HG03280 (cell line): ENCODE data around the gene CHRNB2.
"Not testable (repeated sequence)": the region's sequence is repeated elsewhere in the genome, so short reads cannot be mapped to it uniquely, and the experiment has no call there.

Experiments
- ATAC-seq: cut with Tn5 transposase; IDR thresholded peaks from one replicate; pipeline ENCODE4 v1.9.1; 2021; ENCODE audit warnings: mild to moderate bottlenecking, moderate library complexity; ENCODE audit not compliant: unreplicated experiment

CHRNB2 gene, protein sequence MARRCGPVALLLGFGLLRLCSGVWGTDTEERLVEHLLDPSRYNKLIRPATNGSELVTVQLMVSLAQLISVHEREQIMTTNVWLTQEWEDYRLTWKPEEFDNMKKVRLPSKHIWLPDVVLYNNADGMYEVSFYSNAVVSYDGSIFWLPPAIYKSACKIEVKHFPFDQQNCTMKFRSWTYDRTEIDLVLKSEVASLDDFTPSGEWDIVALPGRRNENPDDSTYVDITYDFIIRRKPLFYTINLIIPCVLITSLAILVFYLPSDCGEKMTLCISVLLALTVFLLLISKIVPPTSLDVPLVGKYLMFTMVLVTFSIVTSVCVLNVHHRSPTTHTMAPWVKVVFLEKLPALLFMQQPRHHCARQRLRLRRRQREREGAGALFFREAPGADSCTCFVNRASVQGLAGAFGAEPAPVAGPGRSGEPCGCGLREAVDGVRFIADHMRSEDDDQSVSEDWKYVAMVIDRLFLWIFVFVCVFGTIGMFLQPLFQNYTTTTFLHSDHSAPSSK

DNA sequence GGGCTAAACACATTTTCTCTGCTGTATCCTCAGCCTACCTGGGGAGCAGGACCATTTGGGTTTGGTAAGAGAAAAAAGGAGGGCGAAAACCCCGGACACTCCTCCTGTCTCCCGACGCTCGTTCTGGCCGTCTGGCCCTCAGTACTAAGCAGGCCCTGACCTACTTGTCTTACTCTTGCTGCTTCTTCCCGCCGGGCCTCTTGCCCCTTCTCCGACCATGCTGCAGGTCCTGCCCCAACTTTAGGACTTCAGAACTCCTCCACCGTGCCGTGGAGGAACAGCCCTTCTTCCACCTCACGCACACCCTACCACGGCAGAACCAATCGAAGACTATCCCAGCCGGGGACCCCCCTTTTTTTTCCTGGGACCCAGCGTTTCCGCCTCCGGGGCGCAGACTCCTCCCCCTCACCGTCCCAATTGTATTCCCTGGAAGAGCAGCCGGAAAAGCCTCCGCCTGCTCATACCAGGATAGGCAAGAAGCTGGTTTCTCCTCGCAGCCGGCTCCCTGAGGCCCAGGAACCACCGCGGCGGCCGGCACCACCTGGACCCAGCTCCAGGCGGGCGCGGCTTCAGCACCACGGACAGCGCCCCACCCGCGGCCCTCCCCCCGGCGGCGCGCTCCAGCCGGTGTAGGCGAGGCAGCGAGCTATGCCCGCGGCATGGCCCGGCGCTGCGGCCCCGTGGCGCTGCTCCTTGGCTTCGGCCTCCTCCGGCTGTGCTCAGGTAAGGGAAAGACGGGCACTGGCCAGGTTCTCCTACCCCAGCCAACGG lies at the start of gene CHRNB2:
Gene CHRNB2, plus strand, starts transcription at position 393 of the 771 bp plus-strand sequence. Its CDS starts 267 bp downstream, at position 660.
- ATAC-seq, result peak; percentile 57

GRCh38 chr1:154519591-154519991 lies 48.0 kb upstream of the CHRNB2 start:
- no peak for ATAC-seq

- no peak for ATAC-seq
Observed at GRCh38 chr1:154520333-154520732, 47.2 kb upstream of the CHRNB2 start.

DNA sequence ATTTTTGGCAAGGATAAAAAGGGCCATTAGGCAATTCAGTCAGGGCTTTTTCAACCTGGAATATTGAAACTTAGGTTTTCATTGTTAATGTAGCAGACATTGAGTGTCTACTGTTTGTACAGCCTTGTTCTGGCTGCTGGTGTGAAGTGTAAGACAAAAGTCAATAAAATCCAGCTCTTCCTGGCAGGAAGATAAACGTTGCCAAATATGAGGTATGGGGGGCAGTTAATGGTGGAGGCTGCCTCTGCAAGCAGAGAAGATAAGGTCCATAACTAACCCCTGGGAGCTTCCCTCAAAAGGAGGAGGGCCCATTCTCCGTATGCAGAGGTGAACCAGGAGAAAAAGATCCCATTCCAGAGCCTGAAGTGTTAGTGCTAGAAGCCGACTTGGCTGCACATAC lies 45.9 kb upstream of the CHRNB2 start:
- no peak for ATAC-seq

DNA sequence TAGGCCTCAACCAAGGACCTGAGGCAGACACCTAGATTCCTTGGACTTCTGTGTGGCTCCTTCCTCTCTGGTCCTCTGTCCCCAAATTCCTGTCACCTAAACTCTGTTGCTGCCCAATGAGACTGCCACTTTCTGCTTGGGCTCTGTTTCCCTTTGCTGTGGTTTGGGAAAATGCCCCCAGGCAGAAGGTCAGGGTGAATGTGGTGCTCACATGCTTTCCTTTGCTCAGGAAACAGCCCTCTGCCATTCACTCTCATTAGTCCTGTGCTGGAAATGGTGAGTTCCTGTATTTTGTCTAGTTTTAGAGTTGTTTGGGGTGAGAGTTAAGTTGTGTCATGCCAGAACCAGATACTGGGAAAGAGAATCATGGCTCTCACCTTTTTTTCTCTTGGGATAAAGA lies 42.7 kb upstream of the CHRNB2 start:
- ATAC-seq, result no peak

DNA sequence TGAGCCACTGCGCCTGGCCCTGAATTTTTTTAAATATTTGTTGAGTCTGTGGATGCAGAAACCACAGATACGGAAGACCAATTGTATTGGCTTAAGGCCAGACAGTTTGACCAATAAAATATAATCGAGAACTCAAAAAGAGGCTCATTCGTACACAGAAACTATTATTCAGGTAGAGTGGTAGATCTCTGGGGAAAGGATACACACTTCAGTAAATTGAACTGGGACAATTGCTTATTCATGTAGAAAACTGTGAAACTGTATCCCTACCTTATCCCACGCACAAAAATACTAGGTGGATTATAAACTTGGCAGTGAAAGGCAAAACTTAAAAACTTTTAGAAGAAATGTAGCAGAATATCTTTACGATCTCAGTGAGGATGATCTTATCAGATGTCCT lies 40.4 kb upstream of the CHRNB2 start:
- no peak for ATAC-seq

DNA sequence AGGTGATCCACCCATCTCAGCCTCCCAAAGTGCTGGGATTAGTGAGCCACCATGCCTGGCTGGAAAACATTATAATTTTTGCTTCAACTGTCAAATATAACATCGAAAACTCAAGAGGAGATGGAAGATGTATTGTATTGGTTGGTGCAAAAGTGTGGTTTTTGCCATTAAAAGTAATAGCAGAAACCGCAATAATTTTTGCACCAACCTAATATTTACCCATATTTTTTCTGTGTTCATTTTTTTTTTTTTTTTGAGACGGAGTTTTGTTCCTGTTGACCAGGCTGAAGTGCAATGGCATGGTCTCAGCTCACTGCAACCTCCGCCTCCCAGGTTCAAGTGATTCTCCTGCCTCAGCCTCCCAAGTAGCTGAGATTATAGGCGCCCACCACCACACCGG lies 38.3 kb upstream of the CHRNB2 start:
- ATAC-seq, result no peak

DNA sequence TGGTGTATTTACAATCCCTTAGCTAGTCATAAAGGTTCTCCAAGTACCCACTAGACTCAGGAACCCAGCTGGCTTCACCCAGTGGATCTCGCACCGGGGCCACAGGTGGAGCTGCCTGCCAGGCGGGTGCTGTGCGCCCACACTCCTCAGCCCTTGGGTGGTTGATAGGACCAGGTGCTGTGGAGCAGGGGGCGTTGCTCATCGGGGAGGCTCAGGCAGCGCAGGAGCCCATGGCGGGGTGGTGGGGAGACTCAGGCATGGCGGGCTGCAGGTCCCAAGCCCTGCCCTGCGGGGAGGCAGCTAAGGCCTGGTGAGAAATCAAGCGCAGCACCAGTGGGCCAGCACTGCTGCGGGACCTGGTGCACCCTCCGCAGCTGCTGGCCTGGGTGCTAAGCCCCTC lies 35.6 kb upstream of the CHRNB2 start:
- ATAC-seq, result not testable (repeated sequence)

GRCh38 chr1:154533952-154534844 lies 33.4 kb upstream of the CHRNB2 start:
- no peak for ATAC-seq

DNA sequence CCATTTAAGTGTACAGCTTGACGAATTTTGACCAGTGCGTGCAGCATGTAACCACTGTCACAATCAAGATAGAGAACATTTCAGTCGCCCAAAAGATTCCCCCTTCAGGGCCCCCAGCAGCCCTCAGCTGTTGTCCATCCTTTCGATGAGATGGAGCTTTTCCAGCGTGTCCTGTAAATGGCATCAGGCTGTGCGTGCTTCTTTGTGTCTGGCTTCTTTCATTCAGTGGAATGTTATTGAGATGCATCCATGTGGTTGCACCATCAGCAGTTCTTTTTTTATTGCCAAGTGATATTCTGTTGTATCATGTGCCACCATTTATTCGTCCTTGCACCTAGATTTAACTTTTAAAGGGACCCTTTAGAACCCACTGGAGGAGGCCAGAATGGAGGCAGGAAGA lies 31.0 kb upstream of the CHRNB2 start:
- no peak for ATAC-seq

DNA sequence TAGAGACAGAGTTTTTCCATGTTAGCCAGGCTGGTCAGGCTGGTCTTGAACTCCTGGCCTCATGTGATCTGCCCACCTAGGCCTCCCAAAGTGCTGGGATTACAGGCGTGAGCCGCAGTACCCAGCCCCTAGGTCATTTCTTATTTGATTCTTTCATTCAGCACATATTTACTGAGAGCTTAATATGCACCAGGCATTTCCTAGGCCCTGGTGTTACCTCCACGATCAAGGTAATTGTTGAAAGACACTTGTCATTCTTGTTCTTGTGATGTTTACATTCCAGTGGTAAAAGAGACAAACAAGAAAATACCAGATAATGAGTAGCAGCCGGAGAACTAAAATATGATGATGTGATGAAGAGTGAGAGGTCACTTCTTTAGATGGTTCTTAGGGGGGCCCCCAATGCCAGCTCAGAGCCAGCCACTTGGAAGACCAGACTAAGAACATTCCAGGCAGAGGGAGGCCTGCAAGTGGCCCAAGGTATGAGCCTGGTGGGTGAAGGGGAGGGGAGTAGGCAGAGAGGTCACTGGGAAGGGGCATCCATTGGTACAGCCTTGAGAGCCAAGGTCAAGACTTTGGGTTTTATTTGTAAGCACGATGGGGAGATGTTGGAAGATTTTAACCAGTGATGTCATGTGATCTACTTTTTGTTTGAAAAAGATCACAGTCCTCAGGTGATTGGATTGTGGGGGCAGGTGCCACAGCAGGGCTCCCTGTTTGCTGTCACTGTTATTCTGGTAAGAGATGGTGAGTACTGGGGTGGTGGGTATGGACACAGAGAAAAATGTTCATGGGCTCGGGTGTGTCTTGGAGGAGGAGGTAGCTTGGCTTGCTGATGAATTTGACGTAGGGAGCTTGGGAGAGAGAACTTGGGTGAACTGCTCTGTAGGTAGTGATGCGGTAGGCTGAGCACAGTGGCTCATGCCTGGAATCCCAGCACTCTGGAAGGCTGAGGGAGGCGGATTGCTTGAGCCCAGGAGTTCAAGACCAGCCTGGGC lies 27.8 kb upstream of the CHRNB2 start:
- ATAC-seq, result no peak

DNA sequence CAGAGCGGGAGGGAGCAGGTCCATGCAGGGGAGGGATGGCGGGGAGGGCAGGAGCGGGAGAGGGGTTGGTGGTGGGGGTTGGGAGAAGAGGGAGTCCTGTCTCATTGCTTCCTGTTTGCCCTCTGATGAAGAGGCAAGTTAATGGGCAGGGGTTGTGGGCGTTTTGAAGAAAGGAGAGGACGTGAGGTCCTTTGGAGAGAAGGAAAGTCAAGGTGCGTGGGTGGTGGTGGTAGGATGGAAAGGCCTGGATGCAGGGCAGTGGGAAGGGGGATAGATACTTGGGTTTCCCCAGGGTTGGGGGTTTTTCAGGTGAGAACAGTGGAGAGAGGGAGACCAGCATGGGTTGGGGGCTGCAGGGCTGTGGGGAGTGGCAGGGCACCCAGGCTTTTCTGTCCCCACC lies 26.3 kb upstream of the CHRNB2 start:
- ATAC-seq, result no peak

GRCh38 chr1:154546264-154547063 lies 21.1 kb upstream of the CHRNB2 start:
- no peak for ATAC-seq

DNA sequence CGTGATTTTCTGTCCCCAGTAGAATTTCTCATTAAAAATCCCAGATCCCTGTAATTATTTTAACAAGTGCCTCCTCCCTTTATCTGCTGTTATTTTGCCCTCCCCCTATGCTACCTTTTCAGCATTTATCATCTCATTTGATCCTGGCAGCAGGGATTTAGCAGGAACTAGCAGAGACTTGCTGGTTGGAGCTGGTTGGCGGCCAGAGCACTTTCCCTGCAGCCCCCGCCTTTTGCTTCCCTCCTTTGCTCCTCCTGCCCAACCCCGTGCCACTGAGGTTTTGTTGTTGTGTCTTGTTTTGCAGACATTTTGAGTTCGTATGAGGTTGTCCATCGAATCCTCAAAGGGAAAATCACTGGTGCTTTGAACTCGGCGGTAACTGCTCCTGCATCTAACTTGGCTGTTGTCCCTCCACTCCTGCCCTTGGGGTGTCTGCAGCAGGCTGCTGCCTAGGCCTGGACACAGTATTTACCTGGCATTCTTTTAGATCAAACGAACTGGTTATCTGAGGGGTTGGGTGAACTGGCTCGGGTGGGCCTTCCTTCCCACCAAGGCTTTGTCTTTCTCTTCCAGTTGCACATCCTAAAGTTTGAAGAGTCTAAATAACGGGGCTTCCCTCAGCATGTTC lies 20.4 kb upstream of the CHRNB2 start:
- no peak for ATAC-seq

DNA sequence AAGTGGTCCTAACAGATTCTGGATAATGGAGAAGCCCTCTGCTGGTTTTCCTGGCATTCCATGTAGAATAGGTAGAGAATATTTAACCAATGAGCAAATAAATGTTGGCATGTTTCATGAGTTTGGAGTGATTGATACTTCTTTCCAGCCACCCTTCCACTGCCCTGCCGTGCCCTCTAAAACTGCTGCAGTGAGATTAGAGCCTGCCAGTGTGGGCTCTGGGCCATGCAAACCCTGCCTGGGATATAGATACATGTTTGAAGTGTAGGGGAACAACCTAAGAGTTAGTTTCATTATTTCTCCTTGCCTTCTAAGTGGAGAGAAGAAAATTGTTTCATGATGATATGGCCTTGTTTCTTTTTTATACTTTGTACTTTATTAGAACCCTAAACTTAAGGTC lies 19.6 kb upstream of the CHRNB2 start:
- ATAC-seq, result no peak

- no peak for ATAC-seq
Observed at GRCh38 chr1:154549202-154549770, 18.3 kb upstream of the CHRNB2 start.

DNA sequence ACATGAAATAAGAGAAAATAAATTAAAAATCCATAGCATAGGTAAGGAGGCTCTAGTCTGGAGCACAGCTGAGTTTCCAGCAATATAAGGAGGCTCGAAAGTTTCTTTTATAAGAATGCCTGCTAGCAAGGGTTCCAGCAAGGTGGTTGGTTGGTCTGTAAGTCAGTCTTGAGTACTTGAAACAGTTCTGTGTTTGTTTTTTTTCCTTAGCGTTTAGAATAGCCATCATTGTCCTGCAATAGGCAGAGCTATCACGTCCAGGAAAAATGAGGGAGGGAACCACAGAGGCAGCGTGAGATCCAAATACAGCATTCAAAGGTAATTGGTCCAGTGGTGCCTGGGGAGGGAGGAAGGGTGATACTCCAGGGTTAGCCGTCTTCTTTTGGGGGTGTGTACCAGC lies 17.5 kb upstream of the CHRNB2 start:
- ATAC-seq, result no peak

DNA sequence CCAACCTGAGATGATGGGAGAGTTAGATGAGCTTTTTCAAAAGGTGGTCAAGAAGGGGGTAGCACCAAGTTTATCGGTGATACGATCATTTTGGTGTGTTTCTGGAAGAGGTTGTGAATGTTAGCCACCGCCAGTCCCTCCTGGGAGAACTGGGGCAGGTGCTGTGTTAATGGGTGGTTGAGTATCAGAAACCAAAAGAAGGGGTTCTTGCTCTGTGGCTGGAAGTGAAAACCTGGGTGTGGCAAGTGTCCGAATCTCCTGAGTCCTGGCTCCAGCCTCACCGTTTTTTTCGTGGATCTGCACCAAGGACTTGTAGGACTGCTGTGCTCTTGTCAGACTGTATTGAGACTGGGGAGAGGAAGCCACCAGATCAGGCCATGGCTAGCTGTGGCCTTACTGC lies 16.9 kb upstream of the CHRNB2 start:
- no peak for ATAC-seq
